Eye (tissue), 1 donor: ENCODE data around the gene STK33.

ENCODE experiments used
- DNase-seq: peaks from one replicate; pipeline ENCODE4 v3.0.0-alpha.2; 2015

STK33 gene

GRCh38 chr11:8601376-8602133 lies 7.5 kb upstream of the STK33 start:
- no peak for DNase-seq

- no peak for DNase-seq
Observed at GRCh38 chr11:8598506-8598905, 4.5 kb upstream of the STK33 start.

GRCh38 chr11:8597182-8597581 lies 3.2 kb upstream of the STK33 start:
- DNase-seq, result no peak

GRCh38 chr11:8596504-8597046 lies 2.5 kb upstream of the STK33 start:
- DNase-seq, result no peak

GRCh38 chr11:8593455-8593854 lies 573 bp downstream of the STK33 start:
- no peak for DNase-seq

- no peak for DNase-seq
Observed at GRCh38 chr11:8587915-8588314, 6.1 kb downstream of the STK33 start.

GRCh38 chr11:8586805-8587204 lies 7.2 kb downstream of the STK33 start:
- no peak for DNase-seq

- no peak for DNase-seq
Observed at GRCh38 chr11:8586184-8586583, 7.8 kb downstream of the STK33 start.

GRCh38 chr11:8584511-8584910 lies 9.5 kb downstream of the STK33 start:
- no peak for DNase-seq

GRCh38 chr11:8584082-8584481 lies 9.9 kb downstream of the STK33 start:
- DNase-seq, result no peak

GRCh38 chr11:8581300-8581699 lies 12.7 kb downstream of the STK33 start:
- no peak for DNase-seq

- no peak for DNase-seq
Observed at GRCh38 chr11:8577791-8578581, 16.0 kb downstream of the STK33 start.

- no peak for DNase-seq
Observed at GRCh38 chr11:8574798-8575197, 19.2 kb downstream of the STK33 start.

- DNase-seq, result no peak
Observed at GRCh38 chr11:8573777-8574176, 20.3 kb downstream of the STK33 start.

GRCh38 chr11:8567602-8568198 lies 26.3 kb downstream of the STK33 start:
- no peak for DNase-seq

- peak; percentile 84 for DNase-seq
Observed at GRCh38 chr11:8566613-8567210, 27.3 kb downstream of the STK33 start.

- no peak for DNase-seq
Observed at GRCh38 chr11:8564526-8564925, 29.5 kb downstream of the STK33 start.

GRCh38 chr11:8561461-8561860 lies 32.6 kb downstream of the STK33 start:
- DNase-seq, result no peak

GRCh38 chr11:8558436-8558835 lies 35.6 kb downstream of the STK33 start:
- DNase-seq, result no peak

GRCh38 chr11:8545698-8546366 lies 48.2 kb downstream of the STK33 start:
- no peak for DNase-seq

- no peak for DNase-seq
Observed at GRCh38 chr11:8544807-8545206, 49.2 kb downstream of the STK33 start.

- DNase-seq, result no peak
Observed at GRCh38 chr11:8543278-8543677, 50.8 kb downstream of the STK33 start.

GRCh38 chr11:8541448-8541847 lies 52.6 kb downstream of the STK33 start:
- DNase-seq, result no peak
